Measurements from ENCODE around the gene FLNA.

The FLNA gene

DNA sequence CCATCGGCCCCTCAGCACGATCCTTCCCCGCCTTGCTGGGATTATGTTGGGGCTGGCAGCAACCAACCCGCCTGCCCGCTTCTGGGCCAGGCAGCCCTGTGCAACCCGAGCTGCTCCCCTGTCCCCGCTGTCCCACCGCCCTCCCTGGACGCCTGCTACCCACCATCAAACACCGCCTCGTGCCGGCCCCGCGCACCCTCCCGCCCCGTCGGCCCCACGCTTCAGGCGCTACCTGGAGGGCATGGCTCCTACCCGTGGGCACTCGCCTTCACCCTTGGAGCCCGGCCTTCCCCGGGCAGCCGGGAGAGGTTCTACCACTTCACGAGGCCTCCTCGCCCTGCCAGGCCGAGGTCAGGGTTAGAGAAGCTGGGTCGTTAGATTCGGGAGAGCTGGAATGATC, 41.9 kb downstream of the FLNA start:
- no peak for DNase-seq

- DNase-seq: no peak
These were observed 45.1 kb downstream of the FLNA start for GRCh38 chrX:154329294-154329693.

GRCh38 chrX:154328646-154329045, 45.8 kb downstream of the FLNA start:
- DNase-seq: no peak

DNA sequence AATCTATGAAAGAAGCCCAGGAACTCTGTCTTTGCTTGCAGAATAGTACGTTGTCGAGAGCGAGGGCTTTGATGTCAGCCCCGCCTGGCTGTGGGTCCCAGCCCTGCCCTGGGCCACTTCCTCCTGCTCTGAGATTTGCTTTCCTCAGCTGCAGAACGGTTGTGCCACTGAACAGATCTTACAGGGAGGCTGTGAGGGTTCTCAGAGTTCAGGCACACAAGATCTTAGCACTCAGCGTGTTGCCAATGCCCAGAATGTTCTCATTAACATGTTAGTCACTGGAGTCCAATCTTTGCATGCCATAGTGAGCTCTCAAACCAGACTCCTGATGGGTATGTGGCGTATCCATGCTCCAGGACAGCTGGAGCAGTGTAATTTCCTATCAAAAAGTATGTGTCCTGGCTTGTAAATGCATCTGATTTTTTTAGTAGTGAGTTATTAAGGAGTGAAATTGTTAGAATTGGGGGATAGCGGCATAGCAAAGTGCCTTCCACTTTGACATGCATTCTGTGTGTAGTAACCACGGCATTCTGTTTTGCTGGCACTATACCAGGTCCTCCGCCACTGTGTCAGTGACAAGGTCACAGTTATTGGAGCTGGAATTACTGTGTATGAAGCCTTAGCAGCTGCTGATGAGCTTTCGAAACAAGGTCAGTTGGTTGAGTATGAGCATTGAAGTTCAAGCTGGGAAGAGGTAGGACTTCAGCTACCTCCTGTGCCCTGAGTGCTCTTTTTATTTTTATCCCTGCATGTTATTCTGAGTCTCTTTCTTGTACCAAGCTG, 47.2 kb downstream of the FLNA start:
- DNase-seq: peak; percentile 14

GRCh38 chrX:154325541-154325940, 48.9 kb downstream of the FLNA start:
- peak; percentile 43 for DNase-seq

GRCh38 chrX:154323537-154323936, 50.9 kb downstream of the FLNA start:
- no peak for DNase-seq

GRCh38 chrX:154322890-154323289, 51.5 kb downstream of the FLNA start:
- no peak for DNase-seq

DNA sequence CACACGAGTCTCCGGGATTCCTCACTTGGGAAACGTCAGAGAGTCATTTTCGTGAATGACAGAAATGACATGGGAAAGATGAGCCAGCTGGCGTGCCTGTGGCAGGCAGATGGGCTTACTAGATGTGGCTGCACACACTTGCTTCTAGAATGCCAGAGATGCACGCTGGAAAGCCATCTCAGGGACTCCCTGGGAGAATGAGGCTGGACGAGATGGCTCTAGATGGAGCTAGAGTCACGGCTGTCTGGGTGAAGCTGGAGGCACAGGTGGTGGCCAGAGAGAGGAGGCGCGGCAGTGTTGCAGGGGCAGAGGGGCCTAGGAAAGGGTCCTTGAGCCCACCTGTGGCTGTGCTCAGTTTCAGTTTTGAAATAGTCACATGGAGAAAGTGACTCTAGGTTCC, 52.8 kb downstream of the FLNA start:
- no peak for DNase-seq

DNA sequence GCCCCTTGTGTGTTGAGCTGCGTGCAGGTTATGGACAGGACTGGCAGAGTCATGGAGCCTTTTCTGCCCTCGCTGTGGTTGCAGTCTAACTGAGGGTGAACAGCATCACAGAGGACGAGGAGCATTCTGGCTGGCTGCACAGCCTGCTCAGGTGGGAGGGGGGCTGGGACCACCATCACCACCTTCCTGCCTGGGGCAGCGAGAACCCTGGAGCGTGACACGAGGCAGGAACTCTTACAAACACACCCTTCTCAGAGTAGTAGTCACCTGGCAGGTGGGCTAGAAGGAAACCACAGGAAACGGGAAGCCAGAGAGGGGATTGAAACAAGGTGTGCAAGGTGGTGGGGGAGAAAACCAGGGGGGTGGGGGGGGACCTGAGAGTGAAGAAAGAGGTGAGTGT, 53.3 kb downstream of the FLNA start:
- DNase-seq: no peak

DNA sequence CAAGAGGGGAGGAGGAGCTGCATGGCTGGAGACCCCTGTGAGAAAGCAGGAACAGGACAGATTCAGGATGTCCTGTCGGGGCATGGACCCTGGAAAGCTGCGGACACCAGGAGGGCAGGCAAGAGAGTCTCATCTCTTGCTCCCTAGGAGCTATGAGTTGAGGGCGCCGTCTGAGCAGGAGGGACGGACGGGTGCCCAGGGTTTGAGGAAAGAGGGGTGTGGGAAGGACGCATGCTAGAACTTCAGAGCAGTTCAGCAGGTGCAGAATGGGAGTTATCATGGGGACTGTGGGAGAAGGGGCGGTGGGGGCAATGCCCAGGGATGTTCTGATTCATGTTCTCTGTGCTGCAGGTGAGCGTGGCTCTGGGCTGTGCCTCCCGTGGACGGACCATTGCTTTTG, 54.0 kb downstream of the FLNA start:
- no peak for DNase-seq

DNA sequence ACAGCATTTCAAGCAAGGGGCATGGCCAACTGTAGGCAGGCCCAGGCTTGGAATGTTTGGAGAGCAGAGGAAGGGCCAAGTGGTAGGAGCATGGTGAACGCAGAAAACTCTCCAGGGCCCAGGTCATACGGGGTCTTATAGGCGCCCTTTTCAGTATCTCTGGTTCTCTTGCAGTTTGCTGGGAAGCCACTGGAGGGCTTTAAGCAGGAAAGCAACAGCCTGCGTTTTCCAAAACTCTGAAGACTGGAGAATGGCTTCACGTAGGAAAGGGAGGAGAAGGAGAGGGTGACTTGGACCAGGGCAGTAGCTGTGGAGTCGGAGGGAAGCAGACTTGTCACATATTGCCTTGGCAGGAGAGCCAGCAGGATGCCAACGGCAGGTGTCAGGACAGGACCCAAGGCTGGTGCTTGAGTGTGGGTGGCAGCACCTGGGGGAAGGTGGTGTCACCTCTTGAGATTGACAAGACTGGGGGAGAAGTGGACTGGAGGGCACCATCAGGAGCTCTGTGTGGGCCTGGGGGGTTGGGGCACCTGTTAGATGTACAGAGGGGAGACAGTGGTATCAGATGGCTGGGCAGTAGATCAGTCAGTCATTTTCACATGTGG, 56.9 kb downstream of the FLNA start:
- DNase-seq: peak; percentile 12

- no peak for DNase-seq
These were observed 59.0 kb downstream of the FLNA start for GRCh38 chrX:154315416-154315815.

- no peak for DNase-seq
These were observed 61.3 kb downstream of the FLNA start for GRCh38 chrX:154313147-154313546.

DNA sequence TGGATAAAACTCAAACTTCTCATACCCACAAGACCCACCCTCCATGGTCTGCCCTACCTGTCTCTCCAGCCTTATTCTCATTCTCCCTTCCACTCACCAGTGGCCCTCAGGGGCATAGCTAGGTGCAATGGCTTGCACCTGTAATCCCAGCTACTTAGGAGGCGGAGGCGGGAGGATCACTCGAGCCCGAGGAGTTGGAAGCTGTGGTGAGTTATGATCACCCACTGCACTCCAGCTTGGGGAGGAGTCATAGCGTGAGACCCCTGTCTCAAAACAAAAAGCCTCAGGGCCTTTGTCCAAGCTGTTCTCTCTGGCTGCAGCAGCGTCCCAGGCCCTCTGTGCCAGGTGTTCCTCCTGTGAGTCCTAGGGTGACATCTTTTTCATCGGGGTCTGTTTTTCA, 62.3 kb downstream of the FLNA start:
- DNase-seq: no peak

GRCh38 chrX:154310616-154311536, 63.6 kb downstream of the FLNA start:
- peak; percentile 16 for DNase-seq

GRCh38 chrX:154309041-154309775, 65.2 kb downstream of the FLNA start:
- no peak for DNase-seq

DNA sequence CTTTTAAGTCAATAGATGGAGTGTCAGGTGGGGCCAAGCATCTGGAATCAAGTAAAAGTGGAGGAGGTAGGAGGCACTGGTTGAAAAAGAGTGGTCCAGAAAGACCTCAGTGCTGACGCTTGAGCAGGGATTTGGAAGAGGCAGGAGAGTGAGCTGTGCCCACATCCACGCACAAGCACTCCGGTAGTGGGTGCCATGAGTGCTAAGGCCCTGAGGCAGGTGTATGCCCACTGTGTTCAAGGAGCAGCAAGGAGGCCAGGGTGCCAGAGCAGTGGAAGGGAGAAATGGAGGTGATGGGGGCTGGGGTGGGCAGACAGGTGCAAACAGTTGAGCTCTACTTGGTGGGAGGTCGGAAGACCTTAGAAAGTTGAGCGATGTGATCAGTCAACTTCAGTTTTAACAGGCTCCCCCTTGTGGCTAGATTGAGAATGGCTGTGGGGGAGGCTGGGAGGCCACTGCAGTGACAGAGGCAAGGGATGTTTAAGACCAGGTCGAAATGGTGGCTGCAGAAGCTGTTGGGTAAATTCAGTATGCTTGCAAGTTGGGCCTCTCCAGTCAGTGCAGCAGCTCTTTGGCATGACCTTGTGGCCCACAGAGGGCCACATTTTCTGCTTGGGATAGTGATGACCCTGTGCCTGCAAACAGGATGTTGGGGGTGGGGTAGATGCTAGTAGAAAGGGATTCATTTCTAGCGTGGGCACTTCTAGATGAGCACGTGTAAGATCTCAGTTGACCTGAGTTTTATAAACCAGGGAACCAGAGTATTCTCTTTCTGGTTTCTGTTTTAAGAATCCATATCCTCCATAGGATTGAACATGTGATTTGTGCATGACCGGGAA, 66.1 kb downstream of the FLNA start:
- peak; percentile 40 for DNase-seq

DNA sequence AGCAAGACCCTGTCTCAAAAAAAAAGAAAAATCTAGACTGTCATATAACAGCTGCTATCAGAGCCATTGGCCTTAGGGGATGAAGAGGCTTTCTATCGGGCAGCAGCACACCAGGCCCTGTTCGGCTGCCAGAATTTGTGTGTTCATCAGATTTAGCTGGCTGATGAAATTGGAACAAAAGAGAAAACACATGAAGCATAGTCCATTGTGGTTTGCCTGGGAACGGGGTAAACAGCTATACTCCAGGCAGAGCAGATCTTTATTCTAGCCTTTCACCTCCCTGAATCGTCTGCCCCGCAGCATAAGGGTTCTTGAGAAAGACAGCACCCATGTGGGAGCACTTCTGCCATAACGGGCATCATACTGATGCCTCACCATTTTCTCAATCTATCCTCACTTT, 67.2 kb downstream of the FLNA start:
- no peak for DNase-seq

GRCh38 chrX:154305541-154306205, 68.8 kb downstream of the FLNA start:
- DNase-seq: no peak

DNA sequence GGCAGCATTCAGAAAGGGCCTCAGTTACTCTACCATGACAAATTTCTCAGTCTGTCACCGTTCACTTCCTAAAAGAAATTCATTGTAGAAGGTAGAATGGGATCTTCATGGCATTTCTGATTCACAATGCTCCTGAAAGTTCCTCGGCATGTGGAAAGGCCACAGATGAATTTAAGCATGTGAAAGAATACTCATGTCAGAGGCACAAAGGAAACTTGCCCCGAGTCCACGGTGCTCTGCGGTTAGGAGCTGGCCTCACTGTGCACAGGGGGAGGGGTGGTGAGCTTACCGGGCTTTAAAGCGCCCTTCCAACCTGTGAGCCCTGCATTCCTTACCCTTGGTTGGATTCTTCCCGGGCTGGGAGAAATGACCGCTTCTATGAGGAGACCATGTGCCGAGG, 69.6 kb downstream of the FLNA start:
- DNase-seq: no peak

DNA sequence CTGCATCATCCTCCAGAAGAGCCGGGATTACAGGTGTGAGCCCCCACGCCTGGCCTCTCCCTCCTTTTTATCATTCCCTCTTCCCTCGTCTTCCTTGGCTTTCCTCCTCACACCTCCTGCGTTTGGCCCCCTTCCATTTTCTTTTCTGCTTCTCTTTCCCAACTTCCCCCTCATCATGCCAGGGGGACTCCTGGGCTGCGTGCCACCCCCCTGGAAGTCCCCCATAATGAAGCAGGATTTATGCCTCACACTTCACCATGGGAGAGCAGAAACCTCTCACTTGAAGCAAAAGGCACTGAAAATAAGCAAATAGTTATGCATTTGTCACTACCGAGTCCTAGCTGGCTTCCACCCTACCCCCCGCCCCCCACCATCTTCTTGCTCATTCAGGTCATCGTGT, 71.0 kb downstream of the FLNA start:
- no peak for DNase-seq

Measured in EL (cell line).